Activated CD4-positive, alpha-beta memory T cell treated with anti-CD3 and anti-CD28 coated beads for 36 hours (primary cell): ENCODE data around the gene GP5. TPM values are rescaled to one million over a fixed set of nuclear protein-coding genes. Genes with fewer than 3 reads are reported as not detected.

Source experiments
- CTCF ChIA-PET: fragments of 350-600 bp; sonication (Branson Sonifier 250); formaldehyde crosslinking; loops from one replicate; lab custom pipeline; 2021; ENCODE audit warnings: antibody characterized with exemption, inconsistent platforms; lab: Charles Lee
- POLR2A ChIA-PET: fragments of 350-600 bp; sonication (Branson Sonifier 250); formaldehyde crosslinking; loops from one replicate; lab custom pipeline; 2021; ENCODE audit warnings: antibody characterized with exemption; lab: Charles Lee
- DNase-seq: peaks from one replicate; pipeline ENCODE4 v3.0.0-alpha.2; 2020
- H3K27ac Mint-ChIP-seq: one replicate; pipeline ENCODE4 v1.8.0; 2021; ENCODE audit warnings: mixed read lengths
- H3K27me3 Mint-ChIP-seq: one replicate; pipeline ENCODE4 v1.8.0; 2021; ENCODE audit warnings: mixed read lengths
- H3K36me3 Mint-ChIP-seq: one replicate; pipeline ENCODE4 v1.8.0; 2021; ENCODE audit warnings: mixed read lengths
- H3K4me1 Mint-ChIP-seq: one replicate; pipeline ENCODE4 v1.8.0; 2021; ENCODE audit warnings: low read depth, mixed read lengths
- H3K4me3 Mint-ChIP-seq: one replicate; pipeline ENCODE4 v1.8.0; 2021; ENCODE audit warnings: mild to moderate bottlenecking, mixed read lengths
- H3K9me3 Mint-ChIP-seq: one replicate; pipeline ENCODE4 v1.8.0; 2021; ENCODE audit warnings: mixed read lengths
- intact Hi-C: fragments of 100-400 bp; cut with micrococcal nuclease; formaldehyde crosslinking; loops from one replicate; pipeline ENCODE4 v1.15.1; 2023
- total RNA-seq, 2 experiments: library from RNA; stranded (reverse); gene quantifications; one replicate each; pipeline ENCODE4 v1.2.3, GENCODE V29; 2021

Gene GP5
- total RNA-seq, 2 experiments from 2014 or later: 0.24 to 0.31 TPM

DNA sequence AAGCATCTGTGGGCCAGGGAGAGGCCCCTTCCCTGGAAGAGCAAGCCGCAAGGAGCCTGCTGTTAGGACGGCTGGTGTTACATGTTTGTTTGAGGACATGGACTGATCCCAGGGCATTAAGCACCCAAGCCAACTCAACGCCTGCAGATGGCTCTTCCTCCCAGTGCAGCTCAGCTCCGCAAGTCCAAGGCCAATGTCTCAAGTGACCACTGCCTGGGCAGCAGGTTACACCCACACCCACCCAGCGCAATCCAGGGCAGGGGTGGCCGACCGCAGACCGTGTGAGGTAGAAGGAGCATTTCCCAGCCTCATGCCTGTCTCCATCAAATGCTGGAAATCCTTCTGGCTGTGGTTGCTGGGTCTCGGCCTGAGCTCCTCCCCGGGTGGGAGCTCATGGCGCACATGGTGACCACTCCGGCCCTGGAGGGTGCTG, 14.5 kb downstream of the GP5 start:
- intact Hi-C loops: no loop called here
- POLR2A ChIA-PET: no interaction called here
- H3K4me3 Mint-ChIP-seq: no peak overlapping the region
- peaks cover 2% of the 10 kb centered on the region for H3K36me3 Mint-ChIP-seq
- H3K9me3 Mint-ChIP-seq: no peaks in the 10 kb centered on the region
- peaks cover 3% of the 10 kb centered on the region for H3K27me3 Mint-ChIP-seq
- CTCF ChIA-PET: interaction anchor here (1.2 kb wide), 1 partner anchor 41 kb away, joined by 7 read pairs; no protein-coding TSS in a partner anchor
- H3K27ac Mint-ChIP-seq: no peak overlapping the region
- no peaks in the 10 kb centered on the region for H3K4me1 Mint-ChIP-seq
- no peak for DNase-seq

DNA sequence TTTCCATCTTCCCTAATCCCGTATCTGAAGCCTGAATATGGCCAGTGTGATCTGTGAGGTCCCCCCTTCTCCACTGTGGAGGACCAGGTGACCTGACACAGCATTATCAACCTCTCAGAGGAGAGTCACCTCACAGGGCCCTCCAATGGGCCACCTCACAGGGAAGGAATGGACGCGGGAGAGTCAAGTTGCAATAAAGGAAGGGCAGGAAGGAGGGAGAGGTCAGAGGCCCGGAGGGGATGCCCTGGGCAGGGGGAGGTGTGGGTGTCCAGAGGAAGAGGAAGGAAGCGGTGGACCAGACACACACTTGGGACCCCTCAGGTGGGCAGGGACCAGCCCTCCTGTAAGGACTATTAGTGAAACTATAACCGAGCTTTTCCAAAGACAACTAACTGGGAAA, 14.9 kb downstream of the GP5 start:
- intact Hi-C loops: no loop called here
- Mint-ChIP-seq H3K27me3 (peaks cover 3% of the 10 kb centered on the region), H3K27ac (no peak overlapping the region), H3K4me3 (no peak overlapping the region), H3K36me3 (no peaks in the 10 kb centered on the region), H3K9me3 (no peaks in the 10 kb centered on the region), H3K4me1 (no peaks in the 10 kb centered on the region)
- DNase-seq: no peak
- ChIA-PET CTCF (interaction anchor here (1.2 kb wide), 1 partner anchor 40 kb away, joined by 7 read pairs; no protein-coding TSS in a partner anchor), POLR2A (no interaction called here)

GRCh38 chr3:194383276-194383940, 15.7 kb downstream of the GP5 start:
- H3K27me3 Mint-ChIP-seq: peaks cover 7% of the 10 kb centered on the region
- ChIA-PET CTCF (no interaction called here), POLR2A (no interaction called here)

DNA sequence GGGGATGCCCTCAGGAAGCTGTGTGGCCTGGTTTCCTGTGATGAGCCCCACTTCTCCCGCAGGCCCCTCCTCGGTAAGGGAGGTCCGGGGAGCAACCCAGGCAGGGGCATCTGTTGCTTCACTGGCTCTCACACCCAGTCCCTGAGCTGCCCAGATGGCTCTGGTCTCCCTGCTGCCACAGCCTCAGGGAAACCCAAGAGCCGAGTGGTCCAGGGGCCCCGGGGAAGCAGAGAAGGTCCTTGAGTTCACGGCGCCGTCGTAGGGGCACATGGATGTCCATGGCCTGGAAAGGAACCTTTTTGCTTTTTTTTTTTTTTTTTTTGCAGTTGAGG, 16.2 kb downstream of the GP5 start:
- H3K27me3 Mint-ChIP-seq: peaks cover 9% of the 10 kb centered on the region
- no peaks in the 10 kb centered on the region for H3K9me3 Mint-ChIP-seq
- H3K4me1 Mint-ChIP-seq: no peaks in the 10 kb centered on the region
- ChIA-PET CTCF (no interaction called here), POLR2A (no interaction called here)
- DNase-seq: no peak
- H3K4me3 Mint-ChIP-seq: no peak overlapping the region
- H3K27ac Mint-ChIP-seq: no peak overlapping the region
- no peaks in the 10 kb centered on the region for H3K36me3 Mint-ChIP-seq
- intact Hi-C loops: no loop called here

More at GRCh38 chr3:194383276-194383940, 15.7 kb downstream of the GP5 start:
- Mint-ChIP-seq H3K4me1 (no peaks in the 10 kb centered on the region), H3K9me3 (no peaks in the 10 kb centered on the region), H3K27ac (no peak overlapping the region), H3K4me3 (no peak overlapping the region), H3K36me3 (no peaks in the 10 kb centered on the region)
- intact Hi-C loops: no loop called here
- DNase-seq: no peak

DNA sequence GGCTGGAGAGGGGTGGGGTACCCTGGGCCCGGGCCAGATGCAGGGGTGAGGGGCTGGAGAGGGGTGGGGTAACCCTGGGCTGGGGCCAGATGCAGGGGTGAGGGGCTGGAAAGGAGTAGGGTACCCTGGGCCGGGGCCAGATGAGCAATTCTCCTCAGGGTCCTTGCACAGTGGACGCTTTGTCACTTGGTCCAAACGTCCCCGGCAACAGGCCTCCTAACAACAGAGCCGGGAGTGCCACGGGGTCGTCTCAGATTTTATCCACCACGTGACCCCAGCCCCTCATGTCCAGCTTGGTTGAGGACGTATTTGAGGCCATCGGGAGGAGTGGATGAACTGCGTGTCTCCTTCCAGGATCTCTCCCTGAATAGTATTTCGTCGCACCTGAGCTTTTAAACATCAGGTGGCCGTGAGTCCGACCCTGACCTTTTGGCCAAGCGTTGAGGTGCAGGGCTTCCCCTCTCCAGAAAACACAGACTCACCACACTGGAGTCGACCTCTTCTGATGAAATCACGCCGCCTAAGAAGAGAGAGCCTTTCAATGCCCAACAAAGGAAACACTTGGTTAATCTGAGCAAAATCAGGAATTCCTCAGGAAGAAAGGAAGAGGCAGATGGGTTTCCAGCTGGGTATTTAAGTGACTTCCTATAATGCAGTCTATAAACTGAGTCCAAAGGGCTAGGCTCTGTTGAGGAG, 16.7 kb downstream of the GP5 start:
- H3K27me3 Mint-ChIP-seq: peaks cover 7% of the 10 kb centered on the region
- no peak overlapping the region for H3K4me3 Mint-ChIP-seq
- no peaks in the 10 kb centered on the region for H3K4me1 Mint-ChIP-seq
- no peaks in the 10 kb centered on the region for H3K36me3 Mint-ChIP-seq
- intact Hi-C loops: no loop called here
- H3K9me3 Mint-ChIP-seq: no peaks in the 10 kb centered on the region
- no peak overlapping the region for H3K27ac Mint-ChIP-seq
- CTCF ChIA-PET: no interaction called here
- POLR2A ChIA-PET: no interaction called here
- DNase-seq: no peak

DNA sequence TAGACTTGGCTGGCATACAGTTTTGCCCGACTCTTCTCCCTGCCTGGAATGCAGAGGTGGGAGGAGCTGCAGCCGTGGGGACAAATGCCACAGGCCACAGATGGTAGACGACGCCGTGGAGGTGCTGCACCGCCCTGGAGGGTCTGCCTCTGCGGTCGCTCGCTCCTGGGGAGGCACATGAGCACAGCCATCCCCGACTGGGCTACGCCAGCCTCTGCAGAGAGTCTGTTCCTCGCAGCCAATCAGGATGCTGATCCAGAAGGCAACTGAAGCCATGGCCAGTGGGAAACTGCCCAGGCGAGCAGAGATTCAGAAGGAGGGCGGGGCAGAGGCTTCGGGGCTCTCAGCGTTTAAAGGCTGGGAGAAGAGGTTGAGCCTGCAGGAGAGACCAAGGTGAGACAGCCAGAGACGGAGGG, 17.6 kb downstream of the GP5 start:
- DNase-seq: no peak
- Mint-ChIP-seq H3K27ac (no peak overlapping the region), H3K4me3 (no peak overlapping the region), H3K4me1 (no peaks in the 10 kb centered on the region), H3K9me3 (no peaks in the 10 kb centered on the region), H3K27me3 (peaks cover 7% of the 10 kb centered on the region), H3K36me3 (no peaks in the 10 kb centered on the region)
- intact Hi-C loops: no loop called here
- CTCF ChIA-PET: no interaction called here
- POLR2A ChIA-PET: no interaction called here

GRCh38 chr3:194380326-194380725, 18.7 kb downstream of the GP5 start:
- Mint-ChIP-seq H3K27me3 (peaks cover 10% of the 10 kb centered on the region), H3K4me3 (no peak overlapping the region), H3K36me3 (no peaks in the 10 kb centered on the region), H3K4me1 (no peaks in the 10 kb centered on the region), H3K9me3 (no peaks in the 10 kb centered on the region), H3K27ac (no peak overlapping the region)
- ChIA-PET POLR2A (no interaction called here), CTCF (no interaction called here)
- no peak for DNase-seq
- intact Hi-C loops: no loop called here

DNA sequence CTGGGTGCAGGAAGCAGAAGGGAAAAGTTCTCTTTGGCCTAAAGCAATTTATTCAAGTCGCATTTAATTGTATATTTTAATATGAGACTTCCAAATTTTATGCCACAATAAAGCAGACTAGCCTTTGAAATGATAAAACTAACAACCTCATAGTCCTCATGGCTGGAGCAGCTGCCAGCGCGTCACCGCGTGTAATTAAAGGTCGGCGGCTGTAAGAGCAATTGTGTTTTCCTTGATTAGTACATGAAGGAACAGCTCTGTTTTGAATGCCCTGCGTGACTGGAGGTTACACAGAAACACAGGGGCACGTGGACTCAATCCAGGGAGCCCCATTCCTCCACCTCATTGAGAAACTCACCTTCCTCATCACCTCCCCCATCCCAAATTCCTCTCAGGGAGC, 19.4 kb downstream of the GP5 start:
- CTCF ChIA-PET: interaction anchor here (1.1 kb wide), 1 partner anchor 36 kb away, joined by 3 read pairs; no protein-coding TSS in a partner anchor
- Mint-ChIP-seq H3K27me3 (peaks cover 12% of the 10 kb centered on the region), H3K36me3 (no peaks in the 10 kb centered on the region), H3K4me3 (no peak overlapping the region), H3K27ac (no peak overlapping the region), H3K4me1 (no peaks in the 10 kb centered on the region), H3K9me3 (no peaks in the 10 kb centered on the region)
- POLR2A ChIA-PET: interaction anchor here (0.6 kb wide), 1 partner anchor 368 kb away, joined by 3 read pairs; no protein-coding TSS in a partner anchor
- intact Hi-C loops: no loop called here
- DNase-seq: no peak

- H3K4me3 Mint-ChIP-seq: no peak overlapping the region
- intact Hi-C loops: no loop called here
- H3K27me3 Mint-ChIP-seq: peaks cover 14% of the 10 kb centered on the region
- H3K9me3 Mint-ChIP-seq: no peaks in the 10 kb centered on the region
- CTCF ChIA-PET: interaction anchor here (1.1 kb wide), 1 partner anchor 36 kb away, joined by 3 read pairs; no protein-coding TSS in a partner anchor
- POLR2A ChIA-PET: interaction anchor here (0.6 kb wide), 1 partner anchor 368 kb away, joined by 3 read pairs; no protein-coding TSS in a partner anchor
- H3K4me1 Mint-ChIP-seq: no peaks in the 10 kb centered on the region
- no peaks in the 10 kb centered on the region for H3K36me3 Mint-ChIP-seq
- H3K27ac Mint-ChIP-seq: no peak overlapping the region
- DNase-seq: no peak
Measured at GRCh38 chr3:194379231-194379630, 19.8 kb downstream of the GP5 start.

DNA sequence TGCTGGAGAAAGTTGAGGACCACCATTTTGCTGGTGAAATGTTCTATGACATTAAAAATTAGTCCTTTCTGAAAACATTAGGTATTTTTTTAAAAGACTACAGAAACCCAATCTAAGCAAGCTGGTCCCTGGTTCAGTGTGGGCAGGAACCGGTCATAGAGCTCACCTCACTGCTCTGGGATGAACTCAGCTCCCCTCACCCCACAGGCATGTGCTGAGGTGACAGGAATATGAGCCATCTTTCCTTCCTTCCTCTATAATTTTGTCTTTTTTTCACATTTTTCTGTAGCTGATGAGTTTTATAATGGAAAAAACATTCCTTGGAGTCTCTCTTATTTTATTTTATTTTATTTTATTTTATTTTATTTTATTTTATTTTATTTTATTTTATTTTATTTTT, 21.4 kb downstream of the GP5 start:
- POLR2A ChIA-PET: no interaction called here

GRCh38 chr3:194376241-194376560, 22.9 kb downstream of the GP5 start:
- intact Hi-C loops: no loop called here
- no peak overlapping the region for H3K27ac Mint-ChIP-seq
- H3K27me3 Mint-ChIP-seq: peaks cover 14% of the 10 kb centered on the region
- no peaks in the 10 kb centered on the region for H3K4me1 Mint-ChIP-seq
- ChIA-PET CTCF (no interaction called here), POLR2A (no interaction called here)
- no peaks in the 10 kb centered on the region for H3K36me3 Mint-ChIP-seq
- no peaks in the 10 kb centered on the region for H3K9me3 Mint-ChIP-seq
- H3K4me3 Mint-ChIP-seq: no peak overlapping the region
- no peak for DNase-seq

More for the DNA sequence above, 21.4 kb downstream of the GP5 start:
- CTCF ChIA-PET: interaction anchor here (0.6 kb wide), 1 partner anchor 44 kb away, joined by 3 read pairs; no protein-coding TSS in a partner anchor
- intact Hi-C loops: no loop called here
- no peaks in the 10 kb centered on the region for H3K9me3 Mint-ChIP-seq
- no peaks in the 10 kb centered on the region for H3K36me3 Mint-ChIP-seq
- DNase-seq: no peak
- no peaks in the 10 kb centered on the region for H3K4me1 Mint-ChIP-seq
- peaks cover 14% of the 10 kb centered on the region for H3K27me3 Mint-ChIP-seq
- no peak overlapping the region for H3K27ac Mint-ChIP-seq
- H3K4me3 Mint-ChIP-seq: no peak overlapping the region

- no peak overlapping the region for H3K4me3 Mint-ChIP-seq
- CTCF ChIA-PET: no interaction called here
Measured at GRCh38 chr3:194375473-194376240, 23.4 kb downstream of the GP5 start.

More at GRCh38 chr3:194375473-194376240, 23.4 kb downstream of the GP5 start:
- no peaks in the 10 kb centered on the region for H3K36me3 Mint-ChIP-seq
- no peaks in the 10 kb centered on the region for H3K4me1 Mint-ChIP-seq
- POLR2A ChIA-PET: no interaction called here
- DNase-seq: no peak
- no peaks in the 10 kb centered on the region for H3K9me3 Mint-ChIP-seq
- H3K27me3 Mint-ChIP-seq: peaks cover 16% of the 10 kb centered on the region
- no peak overlapping the region for H3K27ac Mint-ChIP-seq
- intact Hi-C loops: no loop called here
